WTC11 (cell line): ENCODE data around the gene MTOR. TPM values are rescaled to one million over a fixed set of nuclear protein-coding genes. Genes with fewer than 3 reads are reported as not detected.
A peak's percentile ranks its signal among the peaks of the same experiment; 100 is the strongest.
"Not testable (repeated sequence)": the region's sequence is repeated elsewhere in the genome, so short reads cannot be mapped to it uniquely, and the experiment has no call there.

Experiments
- ATAC-seq: fragments of 200-7000 bp; cut with Tn5 transposase; 2 replicates; pipeline ENCODE4 v1.10.0; 2021; ENCODE audit warnings: mild to moderate bottlenecking, moderate library complexity
- CTCF ChIA-PET: fragments of 300-600 bp; sonication (Branson Sonifier 250); formaldehyde crosslinking; loops from one replicate; lab custom pipeline; 2021; ENCODE audit warnings: antibody characterized with exemption; lab: Charles Lee
- POLR2A ChIA-PET: fragments of 350-600 bp; sonication (Branson Sonifier 250); formaldehyde crosslinking; loops from one replicate; lab custom pipeline; 2021; ENCODE audit warnings: antibody characterized with exemption; lab: Charles Lee
- DNase-seq: peaks from one replicate; pipeline ENCODE4 v3.0.0; 2021; ENCODE audit warnings: low spot score
- H3K27ac Mint-ChIP-seq: 2 replicates; pipeline ENCODE4 v1.8.0; 2021; ENCODE audit warnings: mixed read lengths
- H3K27me3 Mint-ChIP-seq: 2 replicates; pipeline ENCODE4 v1.8.0; 2021; ENCODE audit warnings: low read depth, mild to moderate bottlenecking, moderate library complexity, mixed read lengths
- H3K36me3 Mint-ChIP-seq: 2 replicates; pipeline ENCODE4 v1.8.0; 2021; ENCODE audit warnings: mixed read lengths
- H3K4me1 Mint-ChIP-seq: 2 replicates; pipeline ENCODE4 v1.8.0; 2022; ENCODE audit warnings: mixed read lengths
- H3K4me3 Mint-ChIP-seq: 2 replicates; pipeline ENCODE4 v1.8.0; 2021; ENCODE audit warnings: mild to moderate bottlenecking, moderate library complexity, mixed read lengths
- H3K9me3 Mint-ChIP-seq: 2 replicates; pipeline ENCODE4 v1.8.0; 2021; ENCODE audit warnings: mixed read lengths
- AR ChIP-seq: fragments of 250-450 bp; sonication (Bioruptor Pico); IDR thresholded peaks from 2 replicates; pipeline ENCODE4 v1.9.0; 2021; ENCODE audit warnings: mild to moderate bottlenecking
- ELF4 ChIP-seq: sonication (generic); formaldehyde crosslinking; IDR thresholded peaks from 2 replicates; pipeline ENCODE4 v1.8.1; 2022; ENCODE audit warnings: low read depth, mild to moderate bottlenecking, moderate library complexity, missing genetic modification reagents
- GABPB1 ChIP-seq: sonication (generic); formaldehyde crosslinking; IDR thresholded peaks from 2 replicates; pipeline ENCODE4 v1.8.1; 2023; ENCODE audit warnings: mild to moderate bottlenecking, missing genetic modification reagents
- HMGA2 ChIP-seq: fragments of 250-450 bp; sonication (Bioruptor Pico); IDR thresholded peaks from 2 replicates; pipeline ENCODE4 v1.4.0; 2021; ENCODE audit warnings: mild to moderate bottlenecking, moderate library complexity
- JUN ChIP-seq: sonication (generic); formaldehyde crosslinking; IDR thresholded peaks from 2 replicates; pipeline ENCODE4 v1.8.0; 2023; ENCODE audit warnings: mild to moderate bottlenecking, missing genetic modification reagents
- KAT7 ChIP-seq: sonication (generic); formaldehyde crosslinking; IDR thresholded peaks from 2 replicates; pipeline ENCODE4 v1.8.1; 2023; ENCODE audit warnings: missing genetic modification reagents, mild to moderate bottlenecking, borderline replicate concordance
- NFYB ChIP-seq: sonication (generic); formaldehyde crosslinking; conservative IDR thresholded peaks from 2 replicates; pipeline ENCODE4 v1.8.0; 2022; ENCODE audit warnings: low read depth, missing genetic modification reagents
- USF1 ChIP-seq: sonication (generic); formaldehyde crosslinking; IDR thresholded peaks from 2 replicates; pipeline ENCODE4 v1.8.0; 2022; ENCODE audit warnings: mild to moderate bottlenecking, missing genetic modification reagents
- ZMAT4 ChIP-seq: fragments of 250-450 bp; sonication (Bioruptor Pico); IDR thresholded peaks from 2 replicates; pipeline ENCODE4 v1.9.0; 2021; ENCODE audit warnings: mild to moderate bottlenecking
- ZNF512 ChIP-seq: sonication (generic); formaldehyde crosslinking; IDR thresholded peaks from 2 replicates; pipeline ENCODE4 v1.8.1; 2022; ENCODE audit warnings: missing genetic modification reagents, borderline replicate concordance
- total RNA-seq: library from RNA; stranded (reverse); gene quantifications from 3 replicates; pipeline ENCODE4 v1.2.3, GENCODE V29; 2021

The MTOR gene
- total RNA-seq, 1 experiment from 2014 or later: 65.0 TPM

- TF ChIP-seq KAT7 (CRISPR knock-in tag) (no peak), ELF4 (CRISPR knock-in tag) (no peak), AR (no peak), NFYB (CRISPR knock-in tag) (no peak), ZNF512 (CRISPR knock-in tag) (no peak), ZMAT4 (no peak), HMGA2 (CRISPR knock-in tag) (no peak), USF1 (CRISPR knock-in tag) (peak; percentile 64; the same call in 1 of the 2 replicates)
Observed at GRCh38 chr1:11272832-11273594, 10.7 kb upstream of the MTOR start, which contains the start of gene UBIAD1 (continued).

- peaks cover 9% of the 10 kb centered on the region for H3K36me3 Mint-ChIP-seq
- H3K27ac Mint-ChIP-seq: peak overlapping the region; percentile 98
- CTCF ChIA-PET: interaction anchor here (0.6 to 3.0 kb wide), 21 partner anchors 9 to 391 kb away, joined by 3 to 26 read pairs (median 4); partner anchors contain the start of genes DISP3, FBXO6 and MTOR
Observed at GRCh38 chr1:11272544-11272831, 10.1 kb upstream of the MTOR start.

GRCh38 chr1:11267350-11268337 is 5.3 kb upstream of the MTOR start:
- not testable (repeated sequence) for H3K4me1 Mint-ChIP-seq, ATAC-seq

More at GRCh38 chr1:11272544-11272831, 10.1 kb upstream of the MTOR start:
- DNase-seq: no peak
- ATAC-seq: no peak
- POLR2A ChIA-PET: interaction anchor here (1.8 kb wide), 1 partner anchor 10 kb away, joined by 9 read pairs; the partner anchor contains the start of gene MTOR
- H3K4me3 Mint-ChIP-seq: peak overlapping the region; percentile 60
- peaks cover 14% of the 10 kb centered on the region for H3K4me1 Mint-ChIP-seq
- no peak for TF ChIP-seq JUN
- no peaks in the 10 kb centered on the region; the same call in 1 of the 2 replicates for H3K27me3 Mint-ChIP-seq
- no peaks in the 10 kb centered on the region for H3K9me3 Mint-ChIP-seq

More at GRCh38 chr1:11267350-11268337, 5.3 kb upstream of the MTOR start:
- H3K9me3 Mint-ChIP-seq: not testable (repeated sequence)
- peak; percentile 83 for TF ChIP-seq GABPB1 (CRISPR knock-in tag)
- TF ChIP-seq, all 79 proteins: peak for 1; not testable (repeated sequence) for 78
- peak overlapping the region; percentile 17; the same call in 1 of the 2 replicates for H3K27ac Mint-ChIP-seq
- H3K36me3 Mint-ChIP-seq, DNase-seq, H3K4me3 Mint-ChIP-seq, CTCF ChIA-PET, H3K27me3 Mint-ChIP-seq: not testable (repeated sequence)
- POLR2A ChIA-PET: interaction anchor here (0.6 kb wide), 1 partner anchor 414 kb away, joined by 5 read pairs; no protein-coding TSS in a partner anchor
